GM19025 (cell line): ENCODE data around the gene ARID1A.

Experiments used
- ATAC-seq: cut with Tn5 transposase; IDR thresholded peaks from one replicate; pipeline ENCODE4 v1.9.1; 2021; ENCODE audit warnings: mild to moderate bottlenecking, low read depth, moderate library complexity; ENCODE audit not compliant: unreplicated experiment

ARID1A gene

GRCh38 chr1:26752519-26752918 lies 56.7 kb downstream of the ARID1A start:
- ATAC-seq: no peak

- ATAC-seq: no peak
Measured at GRCh38 chr1:26754086-26754874, 58.5 kb downstream of the ARID1A start.

GRCh38 chr1:26758358-26758757 lies 62.5 kb downstream of the ARID1A start:
- ATAC-seq: no peak

GRCh38 chr1:26759531-26759930 lies 63.7 kb downstream of the ARID1A start:
- ATAC-seq: no peak

GRCh38 chr1:26761217-26761616 lies 65.4 kb downstream of the ARID1A start:
- no peak for ATAC-seq

- ATAC-seq: no peak
Measured at GRCh38 chr1:26767714-26768113, 71.9 kb downstream of the ARID1A start.

- no peak for ATAC-seq
Measured at GRCh38 chr1:26768755-26769154, 72.9 kb downstream of the ARID1A start.

GRCh38 chr1:26771285-26771642 lies 75.4 kb downstream of the ARID1A start:
- no peak for ATAC-seq

GRCh38 chr1:26771643-26772321 lies 76.0 kb downstream of the ARID1A start:
- no peak for ATAC-seq

- ATAC-seq: no peak
Measured at GRCh38 chr1:26772687-26773086, 76.9 kb downstream of the ARID1A start.

- no peak for ATAC-seq
Measured at GRCh38 chr1:26774462-26774861, 78.6 kb downstream of the ARID1A start.

GRCh38 chr1:26775666-26776065 lies 79.9 kb downstream of the ARID1A start:
- ATAC-seq: no peak

- ATAC-seq: no peak
Measured at GRCh38 chr1:26779098-26779668, 83.4 kb downstream of the ARID1A start.

GRCh38 chr1:26780344-26780957 lies 84.6 kb downstream of the ARID1A start:
- ATAC-seq: no peak

GRCh38 chr1:26781206-26781825 lies 85.5 kb downstream of the ARID1A start:
- no peak for ATAC-seq

- ATAC-seq: no peak
Measured at GRCh38 chr1:26782521-26783212, 86.9 kb downstream of the ARID1A start.

GRCh38 chr1:26783646-26784022 lies 87.8 kb downstream of the ARID1A start:
- ATAC-seq: no peak

GRCh38 chr1:26784023-26784871 lies 88.4 kb downstream of the ARID1A start:
- ATAC-seq: no peak

- no peak for ATAC-seq
Measured at GRCh38 chr1:26784886-26785285, 89.1 kb downstream of the ARID1A start.
